Keratinocyte (primary cell): ENCODE results near the gene PLA1A.

Source experiments
- CTCF ChIP-seq, 3 experiments: IDR thresholded peaks in 1 of 3; conservative IDR thresholded peaks in 1 of 3; optimal IDR thresholded peaks in 1 of 3; 2 replicates in 2 of 3; 3 replicates in 1 of 3; pipeline versions ENCODE3 to v1.5.1; 2011; ENCODE audit warnings: low read length in 3 of 3, mild to moderate bottlenecking in 3 of 3, moderate library complexity in 2 of 3, control low read depth in 1 of 3, inconsistent platforms in 1 of 3; ENCODE audit not compliant: insufficient read depth in 2 of 3; ENCODE audit errors: extremely low read depth in 1 of 3
- EZH2 ChIP-seq: IDR thresholded peaks from one replicate; pipeline ENCODE4 v1.6.1; 2012; ENCODE audit warnings: inconsistent platforms, mild to moderate bottlenecking, low read length, moderate library complexity

GRCh38 chr3:119632216-119632615 is 34.5 kb downstream of the PLA1A start:
- TF ChIP-seq CTCF (optimal IDR thresholded peaks at IDR 0.05 in 1 of 3, IDR thresholded peaks at IDR 0.05 in 1 of 3, conservative IDR thresholded peaks at IDR 0.05 in 1 of 3; ENCODE audit: extremely low read depth in 1 of 3, insufficient read depth in 2 of 3, low read length in 3 of 3) (no peak), EZH2 (no peak)
